Measurements from ENCODE around the gene CEACAM20. TPM values are rescaled to one million over a fixed set of nuclear protein-coding genes. Genes with fewer than 3 reads are reported as not detected.
A peak's percentile ranks its signal among the peaks of the same experiment; 100 is the strongest.

CEACAM20 gene
- total and polyA plus RNA-seq, 2 of the 13 experiments (the other 11 are each of a cell fraction or from before 2014, with no cell fraction given) = 0.04 TPM; not detected in 1

- 0 out of 2 replicates have a peak, but pooled peaks have one; percentile 25 for TF ChIP-seq LRRFIP1 (CRISPR knock-in tag; conservative IDR thresholded peaks at IDR 0.05)
- TF ChIP-seq ZSCAN20 (CRISPR knock-in tag; IDR thresholded peaks at IDR 0.05; ENCODE audit: borderline replicate concordance) = no peak
- peak; percentile 64; the same call in 1 of the 2 replicates for TF ChIP-seq ATF7-NPFF (CRISPR knock-in tag; IDR thresholded peaks at IDR 0.05; ENCODE audit: low read depth)
- no peak for TF ChIP-seq FIP1L1 (IDR thresholded peaks at IDR 0.05; ENCODE audit: borderline replicate concordance, insufficient read depth, low read depth, low read length)
- TF ChIP-seq ZFP82 (CRISPR knock-in tag; IDR thresholded peaks at IDR 0.05; ENCODE audit: borderline replicate concordance) = no peak
- TF ChIP-seq ATRX (CRISPR knock-in tag; IDR thresholded peaks at IDR 0.05; ENCODE audit: borderline replicate concordance) = no peak
- no peak for TF ChIP-seq MAFK (conservative IDR thresholded peaks at IDR 0.05 in 1 of 2, IDR thresholded peaks at IDR 0.05 in 1 of 2; ENCODE audit: low read length in 2 of 2)
- TF ChIP-seq, protein P1, sequence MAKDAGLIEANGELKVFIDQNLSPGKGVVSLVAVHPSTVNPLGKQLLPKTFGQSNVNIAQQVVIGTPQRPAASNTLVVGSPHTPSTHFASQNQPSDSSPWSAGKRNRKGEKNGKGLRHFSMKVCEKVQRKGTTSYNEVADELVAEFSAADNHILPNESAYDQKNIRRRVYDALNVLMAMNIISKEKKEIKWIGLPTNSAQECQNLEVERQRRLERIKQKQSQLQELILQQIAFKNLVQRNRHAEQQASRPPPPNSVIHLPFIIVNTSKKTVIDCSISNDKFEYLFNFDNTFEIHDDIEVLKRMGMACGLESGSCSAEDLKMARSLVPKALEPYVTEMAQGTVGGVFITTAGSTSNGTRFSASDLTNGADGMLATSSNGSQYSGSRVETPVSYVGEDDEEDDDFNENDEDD (CRISPR knock-in tag; IDR thresholded peaks at IDR 0.05; ENCODE audit: borderline replicate concordance) = peak; percentile 86; the same call in 1 of the 2 replicates
- peak; percentile 84 for TF ChIP-seq ZNF883 (CRISPR knock-in tag; IDR thresholded peaks at IDR 0.05; ENCODE audit: not compliant biosample characterization)
- peak; percentile 23 for TF ChIP-seq ZFP36L1 (CRISPR knock-in tag; IDR thresholded peaks at IDR 0.05)
- no peak for TF ChIP-seq ZNF3 (CRISPR knock-in tag; IDR thresholded peaks at IDR 0.05)
- peak; percentile 98 for TF ChIP-seq ZNF605 (CRISPR knock-in tag; IDR thresholded peaks at IDR 0.05)
- no peak for TF ChIP-seq ZNF607 (CRISPR knock-in tag; IDR thresholded peaks at IDR 0.05; ENCODE audit: borderline replicate concordance)
- TF ChIP-seq, protein P2, sequence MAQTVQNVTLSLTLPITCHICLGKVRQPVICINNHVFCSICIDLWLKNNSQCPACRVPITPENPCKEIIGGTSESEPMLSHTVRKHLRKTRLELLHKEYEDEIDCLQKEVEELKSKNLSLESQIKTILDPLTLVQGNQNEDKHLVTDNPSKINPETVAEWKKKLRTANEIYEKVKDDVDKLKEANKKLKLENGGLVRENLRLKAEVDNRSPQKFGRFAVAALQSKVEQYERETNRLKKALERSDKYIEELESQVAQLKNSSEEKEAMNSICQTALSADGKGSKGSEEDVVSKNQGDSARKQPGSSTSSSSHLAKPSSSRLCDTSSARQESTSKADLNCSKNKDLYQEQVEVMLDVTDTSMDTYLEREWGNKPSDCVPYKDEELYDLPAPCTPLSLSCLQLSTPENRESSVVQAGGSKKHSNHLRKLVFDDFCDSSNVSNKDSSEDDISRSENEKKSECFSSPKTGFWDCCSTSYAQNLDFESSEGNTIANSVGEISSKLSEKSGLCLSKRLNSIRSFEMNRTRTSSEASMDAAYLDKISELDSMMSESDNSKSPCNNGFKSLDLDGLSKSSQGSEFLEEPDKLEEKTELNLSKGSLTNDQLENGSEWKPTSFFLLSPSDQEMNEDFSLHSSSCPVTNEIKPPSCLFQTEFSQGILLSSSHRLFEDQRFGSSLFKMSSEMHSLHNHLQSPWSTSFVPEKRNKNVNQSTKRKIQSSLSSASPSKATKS (CRISPR knock-in tag; IDR thresholded peaks at IDR 0.05) = 0 out of 2 replicates have a peak, but pooled peaks have one; percentile 68
- peak; percentile 71; the same call in 1 of the 2 replicates for TF ChIP-seq ZNF543 (CRISPR knock-in tag; IDR thresholded peaks at IDR 0.05)
- TF ChIP-seq SP2 (CRISPR knock-in tag; IDR thresholded peaks at IDR 0.05) = peak; percentile 56; the same call in 1 of the 2 replicates
- TF ChIP-seq SMC3 (IDR thresholded peaks at IDR 0.05; ENCODE audit: low read length) = no peak
- no peak; the same call in 1 of the 2 replicates for TF ChIP-seq TP53 (CRISPR knock-in tag; conservative IDR thresholded peaks at IDR 0.05)
- peak; percentile 77 for TF ChIP-seq ZBTB21 (CRISPR knock-in tag; IDR thresholded peaks at IDR 0.05)
- peak; percentile 67 for TF ChIP-seq POGK (CRISPR knock-in tag; conservative IDR thresholded peaks at IDR 0.05)
These were observed 29.2 kb downstream of the CEACAM20 start, which contains the start of gene ZNF180 (continued) for GRCh38 chr19:44499962-44500949.

Data from HepG2 (cell line).